Coronary artery (tissue), 2 donors: ENCODE results near the gene MAGI2.

Experiments used
- DNase-seq: peaks from one replicate; pipeline ENCODE4 v3.0.0-alpha.2; 2017; ENCODE audit warnings: low spot score
- H3K27ac ChIP-seq, 2 donors: fragments of 200-600 bp; sonication (generic); one replicate each; pipeline ENCODE4 v1.5.1; 2016 to 2019
- H3K4me3 ChIP-seq: fragments of 200-600 bp; sonication (generic); 2 replicates; pipeline ENCODE4 v1.5.1; 2016; ENCODE audit warnings: mild to moderate bottlenecking, moderate library complexity
- CTCF ChIP-seq: fragments of 200-600 bp; sonication (generic); IDR thresholded peaks from one replicate; pipeline ENCODE4 v1.5.1; 2019; ENCODE audit warnings: antibody characterized with exemption

Gene MAGI2

GRCh38 chr7:78769481-78770101 lies 683.9 kb downstream of the MAGI2 start:
- DNase-seq, result no peak
- no peak for TF ChIP-seq CTCF
- Histone ChIP-seq H3K4me3 (peak overlapping the region; percentile 68), H3K27ac (no peak overlapping the region)

- peak overlapping the region; percentile 68 for H3K4me3 ChIP-seq
- TF ChIP-seq CTCF, result no peak
- no peak for DNase-seq
Measured at GRCh38 chr7:78768859-78769258, 684.6 kb downstream of the MAGI2 start.

GRCh38 chr7:78765943-78766729 lies 687.3 kb downstream of the MAGI2 start:
- no peak for DNase-seq
- no peak for TF ChIP-seq CTCF
- H3K4me3 ChIP-seq, result no peak overlapping the region
- no peak overlapping the region for H3K27ac ChIP-seq

More at GRCh38 chr7:78768859-78769258, 684.6 kb downstream of the MAGI2 start:
- H3K27ac ChIP-seq, result no peak overlapping the region

- Histone ChIP-seq H3K27ac (no peak overlapping the region), H3K4me3 (no peak overlapping the region)
- no peak for DNase-seq
- no peak for TF ChIP-seq CTCF
Measured at GRCh38 chr7:78764571-78764970, 688.9 kb downstream of the MAGI2 start.

GRCh38 chr7:78762625-78763024 lies 690.8 kb downstream of the MAGI2 start:
- no peak for DNase-seq
- Histone ChIP-seq H3K4me3 (no peak overlapping the region), H3K27ac (no peak overlapping the region)
- no peak for TF ChIP-seq CTCF

- DNase-seq, result no peak
- no peak overlapping the region for H3K4me3 ChIP-seq
- no peak for TF ChIP-seq CTCF
- H3K27ac ChIP-seq, result no peak overlapping the region
Measured at GRCh38 chr7:78760620-78761355, 692.7 kb downstream of the MAGI2 start.
